Thymus (tissue), 11 donors: Measurements from ENCODE around the gene LY6G6D. TPM values are rescaled to one million over a fixed set of nuclear protein-coding genes. Genes with fewer than 3 reads are reported as not detected.
A peak's percentile ranks its signal among the peaks of the same experiment; 100 is the strongest.

ENCODE experiments used
- DNase-seq, 9 donors: peaks; one replicate each; pipeline ENCODE4 v3.0.0-alpha.2; 2013; ENCODE audit warnings: low spot score in 9 of 9, low read depth in 6 of 9, missing footprints in 1 of 9
- H3K27ac ChIP-seq, 2 donors: one replicate each; pipeline ENCODE4 v1.5.1; 2013; ENCODE audit warnings: control low read depth in 1 of 2, low read depth in 1 of 2, low read length in 1 of 2, mild to moderate bottlenecking in 1 of 2, moderate library complexity in 1 of 2
- H3K27me3 ChIP-seq, 2 donors: one replicate each; pipeline ENCODE4 v1.5.1; 2013; ENCODE audit warnings: low read length in 1 of 2; ENCODE audit not compliant: control insufficient read depth in 2 of 2, insufficient read depth in 1 of 2
- H3K36me3 ChIP-seq, 2 donors: one replicate each; pipeline ENCODE4 v1.5.1; 2013; ENCODE audit warnings: low read length in 1 of 2, mild to moderate bottlenecking in 1 of 2, moderate library complexity in 1 of 2; ENCODE audit not compliant: control insufficient read depth in 2 of 2, insufficient read depth in 2 of 2
- H3K4me1 ChIP-seq, 2 donors: one replicate each; pipeline ENCODE4 v1.5.1; 2013; ENCODE audit warnings: low read length in 2 of 2; ENCODE audit not compliant: control insufficient read depth in 2 of 2, insufficient read depth in 2 of 2
- H3K4me3 ChIP-seq, 2 donors: one replicate each; pipeline ENCODE4 v1.5.1; 2013; ENCODE audit warnings: low read length in 2 of 2, control low read depth in 1 of 2, mild to moderate bottlenecking in 1 of 2
- H3K9me3 ChIP-seq, 2 donors: one replicate each; pipeline ENCODE4 v1.5.1; 2013; ENCODE audit warnings: low read length in 1 of 2, mild to moderate bottlenecking in 1 of 2; ENCODE audit not compliant: control insufficient read depth in 2 of 2, insufficient read depth in 1 of 2
- WGBS: extraction: QIAGEN DNeasy Blood & Tissue Kit; methylation state at CpG from one replicate; pipeline ENCODE4 v1.1.7; 2013; 5-methylcytosine and 5-hydroxymethylcytosine counted together
- polyA plus RNA-seq: library from polyadenylated mRNA; stranded (reverse); fragments of 200-250 nt; gene quantifications from one replicate; pipeline ENCODE4 v1.2.3, GENCODE V29; 2013
- total RNA-seq: library from RNA; stranded (reverse); fragments of 120-200 nt; gene quantifications from one replicate; pipeline ENCODE4 v1.2.4, GENCODE V29; 2013
- donor health status: healthy.

LY6G6D gene
- total and polyA plus RNA-seq, 2 donors = not detected

DNA sequence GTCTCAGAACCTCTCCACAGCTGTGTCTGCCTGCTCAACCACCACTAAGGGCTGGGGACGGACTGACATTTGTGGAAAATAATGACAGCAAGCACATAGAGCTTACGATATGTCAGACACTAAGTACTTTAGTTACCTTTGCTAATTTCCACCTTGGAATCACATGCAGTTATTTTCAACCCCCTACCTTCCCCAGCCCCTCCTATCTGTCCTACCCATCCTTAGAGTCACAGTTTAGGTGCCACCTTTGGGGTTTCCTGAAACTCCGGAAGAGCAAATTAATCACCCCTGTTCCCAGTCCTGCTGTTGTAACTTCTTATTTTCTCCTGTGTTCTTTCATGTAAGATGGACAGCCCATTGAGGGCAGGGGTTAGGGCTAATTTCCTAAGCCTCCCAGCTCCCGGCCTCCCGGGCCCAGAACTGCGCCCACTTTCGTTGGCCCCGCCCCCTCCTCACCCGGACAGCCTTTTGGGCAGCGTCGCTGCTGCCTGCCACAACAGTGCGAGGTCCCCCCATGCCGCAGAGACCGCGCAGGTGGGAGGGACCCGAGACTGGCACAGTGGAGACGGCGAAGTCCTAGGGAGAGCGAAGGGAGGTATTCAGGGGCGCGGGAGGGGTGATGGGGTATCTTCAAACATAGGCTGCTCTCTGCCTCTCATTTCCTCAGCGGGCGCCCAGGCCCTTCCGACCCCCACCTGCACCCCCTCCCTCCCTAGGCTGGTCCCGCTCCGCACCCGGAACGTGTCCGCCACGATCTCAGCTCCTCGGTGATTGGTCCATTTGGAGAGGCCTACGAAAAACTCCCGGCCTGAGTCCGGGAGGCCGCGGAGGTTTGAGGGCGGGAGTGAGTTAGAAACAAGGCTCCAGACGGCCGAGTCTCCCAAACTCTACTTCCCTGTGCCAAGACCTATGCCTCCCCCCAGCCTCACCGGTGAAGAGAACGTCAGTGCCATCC lies 12.8 kb downstream of the LY6G6D start:
- Histone ChIP-seq H3K9me3 (no peaks in the 10 kb centered on the region), H3K27me3 (no peaks in the 10 kb centered on the region), H3K4me1 (peaks cover 25 to 66% of the 10 kb centered on the region in 2 donors), H3K4me3 (peak overlapping the region; percentile 1 to 71), H3K36me3 (peaks cover 15 to 32% of the 10 kb centered on the region in 2 donors), H3K27ac (peak overlapping the region; percentile 55 to 83)
- DNase-seq = no peak
- WGBS = 86% methylated on average over 41 of the region's 41 CpGs

DNA sequence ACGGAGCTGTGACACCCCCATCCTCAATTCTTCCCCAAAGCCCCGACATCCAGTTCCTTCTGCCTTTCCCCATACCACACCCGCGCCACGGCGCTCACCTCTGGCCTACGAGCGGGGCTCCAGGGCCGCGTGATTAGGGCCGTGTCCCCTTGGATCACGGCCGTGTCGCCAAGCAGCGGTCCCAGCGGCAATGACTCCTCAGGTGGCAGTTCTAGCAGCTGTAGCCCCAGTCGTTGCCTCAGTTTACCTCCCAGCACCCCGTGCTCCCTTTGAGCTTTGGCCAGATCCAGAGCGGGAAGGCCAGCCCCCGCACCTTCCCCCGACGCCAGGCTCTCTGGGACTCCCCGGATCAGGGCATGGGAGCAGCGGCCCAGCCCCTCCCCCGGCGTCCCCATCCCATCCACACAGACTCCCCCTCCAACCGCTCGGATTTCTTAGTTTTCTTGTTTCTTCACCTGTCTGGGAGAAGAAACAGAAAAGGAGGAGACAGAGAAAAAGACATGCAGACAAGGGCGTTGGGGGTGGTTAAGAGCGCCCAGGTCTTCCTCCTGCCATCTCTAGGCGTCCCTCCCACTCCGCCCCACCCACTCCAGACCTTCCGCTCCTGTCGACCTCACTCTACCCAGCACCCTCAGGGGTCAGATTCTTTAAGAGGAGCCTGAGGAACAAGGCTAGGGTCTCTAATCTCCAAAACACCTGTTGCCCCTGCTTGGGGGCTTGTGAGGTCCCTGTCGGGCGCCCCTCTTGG lies 13.8 kb downstream of the LY6G6D start, which contains the start of gene DDAH2:
Gene DDAH2 (minus strand): TSS at position 533 of the 748 bp plus-strand sequence. CDS start 138 bp downstream, at position 395.
- 41% methylated on average over 36 of the region's 36 CpGs for WGBS
- Histone ChIP-seq H3K9me3 (no peaks in the 10 kb centered on the region), H3K36me3 (peaks cover 24 to 41% of the 10 kb centered on the region in 2 donors), H3K4me3 (peak within 1 kb of the TSS; percentile 71 to 74), H3K27me3 (no peaks in the 10 kb centered on the region), H3K27ac (peak within 1 kb of the TSS; percentile 61 to 83), H3K4me1 (peaks cover 22 to 63% of the 10 kb centered on the region in 2 donors)
- no peak for DNase-seq

DNA sequence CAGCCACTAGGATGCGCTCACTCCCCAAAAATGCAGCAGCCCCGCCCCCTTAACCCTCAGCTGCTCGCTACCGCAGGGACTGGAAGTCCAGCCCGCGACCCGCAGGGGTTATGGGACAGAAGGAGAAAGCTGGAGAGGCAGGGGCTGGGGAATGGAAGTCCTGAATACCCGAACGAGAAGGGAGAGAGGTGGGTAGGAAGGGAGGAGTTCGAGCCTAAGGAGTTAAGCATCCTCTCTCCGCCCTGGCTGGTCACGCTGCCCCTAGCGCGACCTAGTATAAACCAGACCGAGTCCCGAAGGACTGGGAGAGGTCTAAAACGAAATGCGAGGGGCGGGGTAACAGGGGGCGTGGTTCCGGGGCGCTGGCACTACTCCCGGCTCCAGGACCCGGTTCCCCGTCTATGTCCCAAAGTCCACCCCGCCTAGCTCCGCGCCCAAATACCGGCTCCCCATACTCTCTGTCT lies 14.4 kb downstream of the LY6G6D start:
- Histone ChIP-seq H3K36me3 (peaks cover 23 to 46% of the 10 kb centered on the region in 2 donors), H3K4me3 (peak overlapping the region; percentile 71 to 74), H3K27ac (peak overlapping the region; percentile 61 to 64), H3K9me3 (no peaks in the 10 kb centered on the region), H3K4me1 (peaks cover 27 to 63% of the 10 kb centered on the region in 2 donors), H3K27me3 (no peaks in the 10 kb centered on the region)
- under 1% methylated on average over 29 of the region's 29 CpGs for WGBS
- peak in 4 of 9 donors; percentile 84 to 92 (median 86) for DNase-seq

DNA sequence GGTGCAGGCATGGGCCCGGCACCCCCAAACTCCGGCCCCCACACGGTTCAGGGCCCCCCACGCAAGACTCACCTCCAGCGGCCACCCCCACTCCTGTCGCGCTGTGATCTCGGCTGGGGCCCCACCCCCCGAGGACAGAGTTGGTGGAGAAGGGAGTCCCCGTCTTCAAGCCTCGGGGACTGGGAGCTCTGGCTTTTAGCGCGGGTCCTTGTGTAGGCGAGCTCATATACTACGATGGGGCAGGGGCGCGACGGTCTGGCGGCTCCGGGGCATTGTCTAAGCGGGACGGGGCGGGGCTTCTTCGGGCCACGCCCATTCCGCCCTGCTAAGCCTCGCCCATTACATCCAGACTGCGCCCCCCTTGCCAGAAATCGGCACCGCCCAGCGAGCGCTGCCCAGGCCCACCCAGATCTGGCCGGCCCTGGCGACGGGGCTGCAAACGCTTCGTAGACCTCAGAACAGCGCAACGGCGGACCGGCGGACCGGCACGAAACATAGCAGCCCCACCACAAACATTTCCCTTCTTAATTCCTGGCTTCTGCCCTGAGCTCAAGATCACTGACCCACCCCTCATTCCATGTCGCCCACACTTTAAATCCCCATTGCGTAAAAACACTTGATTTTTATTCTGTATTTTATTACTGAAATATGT lies 15.0 kb downstream of the LY6G6D start:
- DNase-seq = peak in 4 of 9 donors; percentile 78 to 86 (median 82)
- 6% methylated on average over 46 of the region's 46 CpGs for WGBS
- Histone ChIP-seq H3K9me3 (no peaks in the 10 kb centered on the region), H3K27ac (peak overlapping the region; percentile 61 to 64), H3K36me3 (peaks cover 23 to 46% of the 10 kb centered on the region in 2 donors), H3K4me3 (peak overlapping the region; percentile 71 to 74), H3K27me3 (no peaks in the 10 kb centered on the region), H3K4me1 (peaks cover 28 to 68% of the 10 kb centered on the region in 2 donors)

DNA sequence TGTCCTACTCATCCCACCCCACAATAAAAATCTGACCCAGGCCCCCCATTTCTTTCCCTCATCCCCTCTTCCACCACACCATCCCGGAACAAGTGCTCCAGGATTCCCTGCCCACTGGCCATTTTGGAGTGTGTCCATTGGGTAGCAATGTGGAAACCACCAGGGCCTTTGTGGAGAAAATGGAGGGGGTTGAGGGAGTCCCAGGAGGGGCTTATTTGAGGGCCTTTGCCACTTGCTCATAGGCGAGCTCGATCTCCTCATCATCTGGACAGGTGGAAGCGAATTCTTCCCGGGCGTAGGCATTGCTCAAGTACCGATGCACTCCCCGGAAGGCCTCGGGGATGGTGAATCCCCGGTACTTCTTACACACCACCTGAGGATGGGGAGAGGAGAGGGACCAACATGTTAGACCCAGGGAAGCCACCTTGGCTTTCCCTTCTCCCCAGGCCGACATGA lies 15.5 kb downstream of the LY6G6D start:
- DNase-seq = no peak
- Histone ChIP-seq H3K4me3 (no peak overlapping the region), H3K36me3 (peaks cover 23 to 46% of the 10 kb centered on the region in 2 donors), H3K4me1 (peaks cover 28 to 71% of the 10 kb centered on the region in 2 donors), H3K27ac (no peak overlapping the region), H3K27me3 (no peaks in the 10 kb centered on the region), H3K9me3 (no peaks in the 10 kb centered on the region)
- 97% methylated on average over 11 of the region's 11 CpGs for WGBS

DNA sequence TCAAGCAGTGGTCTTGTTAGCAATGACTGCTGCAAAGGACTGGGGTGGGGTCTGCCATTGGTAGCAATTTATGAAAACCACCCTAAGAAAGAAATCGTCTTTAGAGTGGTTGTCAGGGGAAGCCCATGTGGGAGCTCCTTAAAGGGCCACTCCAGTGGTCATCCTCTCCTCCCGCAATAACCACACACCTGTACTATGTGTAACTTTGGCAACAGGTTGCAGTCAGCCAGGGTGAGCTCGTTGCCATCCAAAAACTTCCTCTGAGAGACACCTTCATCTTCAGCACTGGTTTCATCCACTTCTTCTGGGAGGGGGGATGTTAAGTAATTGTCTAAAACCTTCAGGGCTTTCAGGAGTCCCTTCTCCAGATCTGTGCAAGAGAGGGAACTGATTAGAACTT lies 16.9 kb downstream of the LY6G6D start:
- Histone ChIP-seq H3K27ac (no peak overlapping the region), H3K4me1 (peaks cover 31 to 65% of the 10 kb centered on the region in 2 donors), H3K36me3 (peaks cover 23 to 38% of the 10 kb centered on the region in 2 donors), H3K9me3 (no peaks in the 10 kb centered on the region), H3K4me3 (no peak overlapping the region), H3K27me3 (no peaks in the 10 kb centered on the region)
- WGBS = 93% methylated on average over 3 of the region's 3 CpGs
- DNase-seq = no peak

DNA sequence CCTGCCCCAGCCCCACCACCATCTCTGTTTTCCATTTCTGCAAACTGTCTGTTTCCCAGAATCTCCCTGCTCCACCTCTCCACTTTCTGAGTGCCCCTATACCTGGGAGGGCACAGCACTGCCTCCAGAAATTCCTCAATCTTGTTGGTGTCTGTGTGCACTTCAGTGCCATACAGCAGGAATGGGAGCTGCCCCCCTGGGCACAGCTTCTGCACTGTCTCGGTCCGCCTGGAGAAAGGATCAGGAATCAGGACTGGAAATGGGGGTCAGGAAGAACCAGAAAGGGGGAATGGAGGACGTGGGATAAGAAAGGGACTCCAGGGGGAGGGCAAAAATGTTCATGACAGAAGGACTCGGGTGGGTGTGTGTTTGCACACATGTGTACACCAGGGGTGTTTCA lies 18.6 kb downstream of the LY6G6D start:
- Histone ChIP-seq H3K27ac (no peak overlapping the region), H3K27me3 (no peaks in the 10 kb centered on the region), H3K4me3 (no peak overlapping the region), H3K4me1 (peaks cover 25 to 65% of the 10 kb centered on the region in 2 donors), H3K36me3 (peaks cover 23 to 38% of the 10 kb centered on the region in 2 donors), H3K9me3 (no peaks in the 10 kb centered on the region)
- WGBS = 96% methylated on average over 4 of the region's 4 CpGs
- DNase-seq = no peak

DNA sequence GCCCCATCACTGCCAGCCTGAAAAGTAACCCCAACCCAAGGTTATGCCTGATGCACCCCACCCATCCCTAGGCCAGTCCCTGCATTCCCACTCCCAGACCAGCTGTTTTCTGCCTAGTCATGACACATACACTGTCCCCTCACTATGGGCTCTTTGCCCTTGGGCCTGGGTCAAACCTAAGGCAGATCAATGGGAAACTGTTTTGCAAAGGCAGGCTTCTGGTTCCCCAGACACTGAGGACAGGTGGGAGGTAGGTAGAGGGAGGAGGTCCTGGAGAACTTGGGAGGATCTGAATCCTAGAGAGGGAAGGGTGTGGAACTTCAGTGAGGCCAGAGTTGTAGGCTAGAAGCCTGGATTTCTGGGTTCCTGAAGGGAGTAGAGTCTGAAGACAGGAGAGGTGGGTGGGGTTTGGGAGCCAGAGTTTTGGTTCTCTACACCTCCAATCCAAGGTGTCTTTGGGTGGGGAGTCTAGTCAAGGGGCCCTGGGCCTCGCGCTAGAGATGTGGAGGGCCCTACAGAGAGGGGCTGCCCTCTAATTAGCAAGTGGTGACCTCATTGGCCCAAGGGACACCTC lies 19.2 kb downstream of the LY6G6D start:
- Histone ChIP-seq H3K4me3 (peak overlapping the region; percentile 61 to 86), H3K27ac (peak overlapping the region; percentile 91 to 99), H3K27me3 (no peaks in the 10 kb centered on the region), H3K4me1 (peaks cover 29 to 65% of the 10 kb centered on the region in 2 donors), H3K36me3 (peaks cover 23 to 38% of the 10 kb centered on the region in 2 donors), H3K9me3 (no peaks in the 10 kb centered on the region)
- WGBS = 35% methylated on average over 2 of the region's 2 CpGs
- no peak for DNase-seq
